C4-2B (cell line): ENCODE results near the gene SLC39A10.

Experiments
- CTCF ChIP-seq: fragments of 450-650 bp; conservative IDR thresholded peaks from 2 replicates; pipeline ENCODE4 v1.5.1; 2017; ENCODE audit warnings: mild to moderate bottlenecking
- ZFX ChIP-seq: fragments of 450-650 bp; IDR thresholded peaks from 2 replicates; pipeline ENCODE4 v1.6.1; 2017

- TF ChIP-seq CTCF = no peak
- no peak for TF ChIP-seq ZFX
These were observed 48.1 kb upstream of the SLC39A10 start for GRCh38 chr2:195608768-195609454.
